Ishikawa (cell line): ENCODE data around the gene CLEC14A.

Experiments
- EP300 ChIP-seq: IDR thresholded peaks from 2 replicates; pipeline ENCODE4 v1.6.1; 2012; ENCODE audit warnings: borderline replicate concordance
- NFIC ChIP-seq: IDR thresholded peaks from 2 replicates; pipeline ENCODE4 v1.6.1; 2012

- TF ChIP-seq NFIC = no peak
- no peak for TF ChIP-seq EP300
Measured at GRCh38 chr14:38253676-38254075, 2.2 kb downstream of the CLEC14A start.
